GM06990 (cell line): ENCODE measurements around the gene WDR7.
A peak's percentile ranks its signal among the peaks of the same experiment; 100 is the strongest.

Source experiments
- DNase-seq: peaks from one replicate; pipeline ENCODE4 v3.0.0-alpha.2; 2011; ENCODE audit not compliant: insufficient read length; ENCODE audit errors: extremely low read depth
- H3K27me3 ChIP-seq: replicated peaks from 2 replicates; pipeline ENCODE4 v1.6.0; 2011; ENCODE audit warnings: low read length; ENCODE audit not compliant: control insufficient read depth, insufficient read depth
- H3K36me3 ChIP-seq: 2 replicates; pipeline ENCODE4 v1.5.1; 2011; ENCODE audit warnings: low read length; ENCODE audit not compliant: control insufficient read depth, insufficient read depth
- H3K4me3 ChIP-seq: replicated peaks from 2 replicates; pipeline ENCODE4 v1.5.1; 2011; ENCODE audit warnings: low read depth, mild to moderate bottlenecking, control low read depth, low read length
- CTCF ChIP-seq: IDR thresholded peaks from 2 replicates; pipeline ENCODE4 v1.5.1; 2011; ENCODE audit warnings: low read length, control low read depth, mild to moderate bottlenecking, inconsistent platforms; ENCODE audit not compliant: insufficient read depth, poor library complexity, severe bottlenecking

WDR7 gene

GRCh38 chr18:56639571-56639970, 11.6 kb upstream of the WDR7 start:
- no peak for TF ChIP-seq CTCF
- DNase-seq: no peak
- Histone ChIP-seq H3K4me3 (no peak overlapping the region; the same call in 1 of the 2 replicates), H3K36me3 (peaks cover 2% of the 10 kb centered on the region; the same call in 1 of the 2 replicates), H3K27me3 (no peaks in the 10 kb centered on the region)

GRCh38 chr18:56641714-56642337, 9.3 kb upstream of the WDR7 start:
- no peak for TF ChIP-seq CTCF
- Histone ChIP-seq H3K27me3 (no peaks in the 10 kb centered on the region), H3K36me3 (no peaks in the 10 kb centered on the region), H3K4me3 (no peak overlapping the region)
- DNase-seq: no peak

- H3K4me3 ChIP-seq: no peak overlapping the region
- no peaks in the 10 kb centered on the region for H3K36me3 ChIP-seq
- H3K27me3 ChIP-seq: no peaks in the 10 kb centered on the region
- no peak for TF ChIP-seq CTCF
- DNase-seq: no peak
Observed at GRCh38 chr18:56643381-56643780, 7.8 kb upstream of the WDR7 start.

- TF ChIP-seq CTCF: peak; percentile 59
- no peaks in the 10 kb centered on the region for H3K27me3 ChIP-seq
- DNase-seq: no peak
- no peaks in the 10 kb centered on the region for H3K36me3 ChIP-seq
- no peak overlapping the region for H3K4me3 ChIP-seq
Observed at GRCh38 chr18:56645415-56646016, 5.6 kb upstream of the WDR7 start.

GRCh38 chr18:56647071-56647470, 4.1 kb upstream of the WDR7 start:
- H3K4me3 ChIP-seq: no peak overlapping the region
- no peaks in the 10 kb centered on the region for H3K27me3 ChIP-seq
- no peak for DNase-seq
- no peaks in the 10 kb centered on the region for H3K36me3 ChIP-seq
- no peak for TF ChIP-seq CTCF
